GM18858 (cell line): ENCODE results near the gene DEPDC1B.
"Not testable (repeated sequence)": the region's sequence is repeated elsewhere in the genome, so short reads cannot be mapped to it uniquely, and the experiment has no call there.

Source experiments
- ATAC-seq: cut with Tn5 transposase; IDR thresholded peaks from one replicate; pipeline ENCODE4 v1.9.1; 2021; ENCODE audit not compliant: unreplicated experiment

The DEPDC1B gene, protein sequence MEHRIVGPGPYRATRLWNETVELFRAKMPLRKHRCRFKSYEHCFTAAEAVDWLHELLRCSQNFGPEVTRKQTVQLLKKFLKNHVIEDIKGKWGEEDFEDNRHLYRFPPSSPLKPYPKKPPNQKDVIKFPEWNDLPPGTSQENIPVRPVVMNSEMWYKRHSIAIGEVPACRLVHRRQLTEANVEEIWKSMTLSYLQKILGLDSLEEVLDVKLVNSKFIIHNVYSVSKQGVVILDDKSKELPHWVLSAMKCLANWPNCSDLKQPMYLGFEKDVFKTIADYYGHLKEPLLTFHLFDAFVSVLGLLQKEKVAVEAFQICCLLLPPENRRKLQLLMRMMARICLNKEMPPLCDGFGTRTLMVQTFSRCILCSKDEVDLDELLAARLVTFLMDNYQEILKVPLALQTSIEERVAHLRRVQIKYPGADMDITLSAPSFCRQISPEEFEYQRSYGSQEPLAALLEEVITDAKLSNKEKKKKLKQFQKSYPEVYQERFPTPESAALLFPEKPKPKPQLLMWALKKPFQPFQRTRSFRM

DNA sequence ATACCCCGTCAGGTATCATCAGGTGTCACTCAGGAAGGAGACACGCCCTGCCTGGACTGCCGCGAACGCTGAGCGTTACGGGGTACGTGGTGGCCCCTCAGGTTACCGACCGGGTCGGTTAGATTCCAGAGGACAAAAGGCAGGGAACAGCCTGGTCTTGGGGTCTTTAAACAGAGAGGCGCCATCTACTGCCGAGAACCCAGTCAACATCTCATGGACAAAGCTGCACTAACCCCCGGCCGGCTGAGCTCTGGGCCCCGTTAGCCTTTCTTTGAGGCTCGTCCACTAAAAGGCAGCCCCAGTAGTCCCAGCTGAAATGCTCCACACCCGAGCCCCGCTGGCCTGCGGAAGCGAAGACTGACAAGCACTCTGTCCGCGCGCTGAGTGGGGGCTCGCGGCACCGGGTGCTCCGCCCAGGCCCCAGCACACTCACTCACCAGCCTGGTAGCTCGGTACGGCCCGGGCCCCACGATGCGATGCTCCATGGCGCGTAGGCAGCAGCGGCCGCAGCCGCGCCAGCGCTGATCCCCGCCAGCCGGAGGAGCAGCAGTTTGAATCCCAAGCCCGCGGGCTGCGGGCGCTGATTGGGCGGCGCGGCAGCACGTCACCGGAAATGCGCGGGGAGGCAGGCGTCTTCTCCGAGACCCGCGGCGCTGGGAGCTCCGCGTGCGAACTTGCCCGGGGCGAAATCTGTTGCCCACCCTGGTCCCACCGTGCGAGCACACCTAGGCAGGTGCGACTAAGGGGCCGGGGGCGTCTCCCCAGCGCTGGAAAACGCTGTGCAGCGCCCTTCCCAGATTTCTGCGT, at the start of gene DEPDC1B:
TSS of gene DEPDC1B (minus strand) at position 558 of the 807 bp plus-strand sequence. CDS start at position 485, 73 bp downstream.
- ATAC-seq, result peak; percentile 91

DNA sequence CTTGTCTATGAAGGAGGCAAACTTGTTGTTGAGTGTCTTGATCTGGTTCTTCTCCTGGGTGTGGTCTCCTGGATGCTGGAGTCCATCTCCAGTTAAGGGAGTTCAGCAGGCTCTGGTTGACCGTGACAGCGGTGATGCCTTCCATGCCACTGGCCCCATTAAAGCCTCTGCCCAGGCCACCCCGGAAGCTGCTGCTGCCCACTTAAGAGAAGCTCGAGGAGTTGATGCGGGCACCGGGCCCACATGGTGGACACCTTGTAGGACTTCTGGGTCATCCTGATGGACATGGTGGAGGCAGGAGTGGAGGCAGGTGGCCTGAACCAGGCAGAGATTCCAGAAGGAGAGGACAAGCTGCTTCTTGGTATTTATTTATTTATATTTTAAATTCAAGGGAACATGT, 44.7 kb upstream of the DEPDC1B start:
- ATAC-seq, result no peak

DNA sequence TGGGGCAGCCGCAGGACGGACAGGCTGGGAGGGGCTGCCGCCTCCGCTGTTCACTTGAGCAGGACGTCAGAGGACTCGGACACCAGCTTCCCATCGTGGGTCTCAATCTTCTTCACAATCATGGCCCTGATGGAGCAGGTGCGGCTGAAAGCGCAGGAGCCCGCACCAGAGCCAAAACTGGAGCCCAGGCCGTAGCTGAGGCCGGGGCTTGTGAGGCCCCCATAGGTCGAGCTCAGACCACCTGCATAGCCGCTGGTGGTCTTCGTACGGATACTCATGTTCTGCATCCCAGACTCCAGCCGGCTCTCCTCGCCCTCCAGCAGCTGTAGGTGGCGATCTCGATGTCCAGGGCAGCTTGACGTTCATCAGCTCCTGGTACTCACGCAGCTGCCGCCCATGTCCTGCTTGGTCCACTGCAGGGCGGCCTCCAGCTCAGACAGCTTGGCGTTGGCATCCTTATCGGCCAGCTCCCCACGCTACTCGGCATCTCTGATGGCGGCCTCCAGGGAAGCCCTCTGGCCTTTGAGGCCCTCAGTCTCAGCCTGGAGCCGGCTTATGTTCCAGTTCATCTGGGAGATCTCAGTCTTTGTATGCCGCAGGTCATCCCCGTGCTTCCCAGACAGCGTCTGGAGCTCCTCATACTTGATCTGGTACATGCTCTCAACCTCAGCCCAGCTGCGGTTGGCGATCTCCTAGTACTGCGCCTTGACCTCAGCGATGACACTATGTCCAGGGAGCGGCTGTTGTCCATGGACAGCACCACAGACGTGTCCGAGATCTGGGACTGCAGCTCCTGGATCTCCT, 43.7 kb upstream of the DEPDC1B start:
- ATAC-seq, result no peak

DNA sequence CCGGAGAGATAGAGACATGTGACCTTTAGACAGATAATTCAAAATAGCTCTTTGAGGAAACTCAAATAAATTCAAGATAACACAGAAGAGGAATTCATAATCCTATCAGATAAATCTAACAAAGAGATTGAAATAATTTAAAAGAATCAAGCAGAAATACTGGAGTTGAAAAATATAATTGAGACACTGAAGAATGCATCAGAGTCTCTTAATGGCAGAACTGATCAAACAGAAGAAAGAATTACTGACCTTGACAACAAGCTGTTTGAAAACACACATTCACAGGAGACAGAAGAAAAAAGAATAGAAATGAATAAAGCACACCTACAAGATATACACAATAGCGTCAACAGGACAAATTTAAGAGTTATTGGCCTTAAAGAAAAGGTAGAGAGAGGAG, 40.4 kb upstream of the DEPDC1B start:
- ATAC-seq, result no peak

DNA sequence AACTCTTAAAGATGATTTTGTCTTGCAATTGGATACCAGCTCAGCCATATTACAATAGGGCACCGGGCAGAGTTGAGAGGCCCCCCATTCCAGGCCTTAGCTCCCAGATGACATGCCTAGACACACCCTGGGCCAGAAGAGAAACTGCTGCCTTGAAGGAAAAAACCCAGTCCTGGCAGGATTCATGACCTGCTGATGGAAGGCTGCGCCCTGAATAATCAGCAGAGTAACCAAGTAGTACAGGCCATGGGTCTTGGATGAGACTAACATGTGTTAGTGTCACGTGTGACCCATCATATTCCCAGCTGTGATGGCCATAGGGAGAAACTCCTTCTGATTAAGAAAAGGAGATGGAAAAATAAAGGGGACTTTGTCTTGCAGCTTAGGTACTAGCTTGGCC, 39.0 kb upstream of the DEPDC1B start:
- no peak for ATAC-seq

DNA sequence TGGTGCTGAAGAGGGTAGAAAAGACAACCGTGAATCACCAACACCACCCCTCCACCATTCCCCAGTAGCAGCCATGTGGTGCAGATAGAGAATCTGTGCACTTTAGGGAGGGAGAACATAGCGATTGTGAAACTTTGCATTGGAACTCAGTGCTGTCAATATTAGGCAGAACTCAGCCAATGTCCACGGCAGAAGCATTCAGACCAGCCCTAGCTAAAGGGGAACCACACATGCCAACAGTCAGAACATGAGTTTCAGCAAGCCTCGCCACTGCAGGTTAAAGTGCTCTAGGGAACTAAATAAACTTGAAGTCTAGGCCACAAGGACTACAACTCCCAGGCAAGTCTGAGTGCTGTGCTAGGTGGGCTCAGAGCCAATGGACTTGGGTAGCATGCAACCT, 38.5 kb upstream of the DEPDC1B start:
- no peak for ATAC-seq

DNA sequence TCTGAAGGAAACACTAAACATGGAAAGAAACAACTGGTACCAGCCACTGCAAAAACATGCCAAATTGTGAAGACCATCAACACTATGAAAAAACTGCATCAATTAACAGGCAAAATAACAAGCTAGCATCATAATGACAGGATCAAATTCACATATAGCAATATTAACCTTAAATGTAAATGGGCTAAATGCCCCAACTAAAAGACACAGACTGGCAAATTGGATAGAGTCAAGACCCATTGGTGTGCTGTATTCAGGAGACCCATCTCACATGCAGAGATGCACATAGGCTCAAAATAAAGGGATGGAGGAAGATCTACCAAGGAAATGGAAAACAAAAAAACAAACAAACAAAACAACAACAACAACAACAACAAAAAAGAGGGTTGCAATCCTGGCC, 30.9 kb upstream of the DEPDC1B start:
- not testable (repeated sequence) for ATAC-seq

DNA sequence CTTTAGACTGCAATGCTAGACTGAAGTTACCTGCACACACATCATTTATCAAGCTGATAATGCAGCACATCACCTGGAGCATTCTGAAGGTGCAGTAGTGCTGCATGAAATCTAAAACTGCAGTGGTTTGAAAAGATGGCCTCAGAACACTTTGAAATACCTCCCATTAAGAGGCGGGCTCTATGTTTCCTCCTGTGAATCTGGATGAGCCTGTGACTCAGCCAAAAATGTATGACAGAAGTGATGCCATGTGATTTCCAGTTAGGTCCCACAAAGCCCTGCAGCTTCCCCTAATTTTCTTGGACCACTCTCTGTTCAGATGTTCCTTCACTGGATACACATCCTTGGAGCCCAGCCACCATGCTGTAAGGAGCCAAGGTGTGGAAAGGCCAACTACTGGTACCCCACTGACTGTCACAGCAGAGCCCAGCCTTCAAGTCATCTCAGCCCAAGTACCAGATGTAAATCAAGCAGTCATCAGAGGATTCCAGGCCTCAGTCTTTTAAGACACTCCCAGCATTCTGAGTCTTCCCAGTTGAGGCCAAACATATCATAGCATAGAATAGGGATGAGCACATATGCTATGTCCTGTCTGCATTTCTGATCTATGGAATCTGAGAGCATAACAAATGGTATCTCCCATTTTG, 27.2 kb upstream of the DEPDC1B start:
- no peak for ATAC-seq

DNA sequence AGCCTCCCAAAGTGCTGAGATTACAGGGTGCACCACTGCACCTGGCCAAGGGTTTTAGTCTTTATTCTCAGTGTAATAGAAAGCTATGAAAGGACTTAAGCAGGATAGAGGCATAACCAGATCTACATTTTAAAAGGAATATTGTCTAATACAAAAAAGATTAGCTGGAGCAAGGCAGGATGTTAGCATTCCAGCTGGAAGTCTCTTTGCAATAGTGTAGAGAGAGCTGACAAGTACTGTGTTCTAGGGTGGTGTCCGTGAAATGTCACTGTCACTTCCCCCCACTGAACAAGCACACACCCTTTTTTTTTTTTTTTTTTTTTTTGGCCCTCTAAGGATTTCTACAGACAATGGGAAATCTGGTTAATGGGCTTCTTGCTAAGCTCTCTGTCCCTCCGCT, 24.2 kb upstream of the DEPDC1B start:
- no peak for ATAC-seq

DNA sequence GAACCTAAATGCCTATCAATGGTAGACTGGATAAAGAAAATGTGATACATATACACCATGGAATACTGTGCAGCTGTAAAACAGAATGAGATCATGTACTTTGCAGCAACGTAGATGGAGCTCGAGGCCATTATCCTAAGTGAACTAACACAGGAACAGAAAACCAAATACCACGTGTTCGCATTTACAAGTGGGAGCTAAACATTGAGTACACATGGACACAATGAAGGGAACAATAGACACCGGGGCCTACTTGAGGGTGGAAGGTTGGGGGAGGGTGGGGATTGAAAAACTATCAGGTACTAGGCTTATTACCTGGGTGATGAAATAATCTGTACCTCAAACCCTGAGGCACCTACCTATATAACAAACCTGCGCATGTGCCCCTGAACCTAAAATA, 22.4 kb upstream of the DEPDC1B start:
- no peak for ATAC-seq

DNA sequence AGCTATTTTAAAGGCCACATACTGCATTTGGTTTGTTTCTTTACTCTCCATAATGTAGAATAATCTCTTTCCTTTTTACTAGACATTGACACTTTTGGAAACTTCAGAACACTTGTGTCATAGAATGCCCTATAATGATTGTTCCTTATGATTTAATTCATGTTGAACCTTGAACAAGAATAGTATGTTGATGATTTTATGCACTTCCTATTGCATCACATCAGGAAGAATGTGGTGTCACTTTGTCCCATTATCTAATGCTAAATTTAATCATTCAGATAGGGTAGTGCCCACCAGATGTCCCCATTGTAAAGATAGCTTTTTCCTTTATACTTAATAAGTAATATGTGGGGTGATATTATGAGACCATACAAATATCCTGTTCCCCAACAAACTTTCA, 19.4 kb upstream of the DEPDC1B start:
- ATAC-seq, result no peak

DNA sequence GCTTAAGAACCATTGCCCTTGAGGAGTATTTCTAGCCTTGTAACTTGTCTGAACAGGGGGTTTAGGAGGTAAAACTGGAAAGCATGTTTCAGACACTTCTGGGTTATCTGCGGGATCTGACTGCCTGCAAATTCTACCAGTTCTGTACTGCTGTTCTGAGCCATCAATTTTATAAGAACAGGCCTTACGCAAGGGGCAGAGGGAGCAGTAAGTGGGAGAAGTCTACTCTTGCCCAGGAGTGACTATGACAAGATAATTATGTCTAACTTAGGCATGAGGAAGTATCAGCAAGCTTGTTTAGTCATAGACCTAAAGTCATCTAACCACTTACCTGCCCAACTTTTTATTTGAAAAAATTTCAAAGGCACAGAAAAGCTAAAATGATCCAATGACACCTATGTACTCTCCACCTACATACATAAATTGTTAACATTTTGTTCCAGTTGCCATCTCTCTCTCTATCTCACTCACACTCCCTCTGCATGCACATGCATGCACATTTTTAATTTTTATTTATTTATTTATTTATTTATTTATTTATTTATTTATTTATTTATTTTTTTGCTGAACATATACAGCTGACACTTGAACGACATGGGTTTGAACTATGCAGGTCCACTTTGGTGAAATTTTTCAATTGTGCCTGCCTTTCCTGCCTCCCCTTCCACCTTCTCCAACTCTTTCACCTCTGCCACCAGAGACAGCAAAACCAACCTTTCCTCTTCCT, 18.4 kb upstream of the DEPDC1B start:
- no peak for ATAC-seq

DNA sequence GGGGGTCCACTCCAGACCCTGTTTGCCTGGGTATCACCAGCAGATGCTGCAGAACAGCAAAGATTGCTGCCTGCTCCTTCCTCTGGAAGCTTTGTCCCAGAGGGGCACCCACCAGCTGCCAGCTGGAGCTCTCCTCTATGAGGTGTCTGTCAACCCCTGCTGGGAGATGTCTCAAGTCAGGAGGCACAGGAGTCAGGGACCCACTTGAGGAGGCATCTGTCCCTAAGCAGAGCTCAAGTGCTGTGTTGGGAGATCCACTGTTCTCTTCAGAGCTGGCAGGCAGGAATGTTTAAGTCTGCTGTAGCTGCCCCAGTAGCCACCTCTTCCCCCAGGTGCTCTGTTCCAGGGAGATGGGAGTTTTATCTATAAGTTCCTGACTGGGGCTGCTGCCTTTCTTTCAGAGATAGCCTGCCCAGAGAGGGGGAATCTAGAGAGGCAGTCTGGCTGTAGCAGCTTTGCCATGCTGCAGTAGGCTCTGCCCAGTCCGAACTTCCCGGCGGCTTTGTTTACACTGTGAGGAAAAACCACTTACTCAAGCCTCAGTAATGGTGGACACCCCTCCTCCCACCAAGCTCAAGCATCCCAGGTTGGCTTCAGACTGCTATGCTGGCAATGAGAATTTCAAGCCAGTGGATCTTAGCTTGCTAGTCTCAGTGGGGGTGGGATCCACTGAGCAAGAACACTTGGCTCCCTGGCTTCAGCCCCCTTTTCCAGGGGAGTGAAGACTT, 15.4 kb upstream of the DEPDC1B start:
- not testable (repeated sequence) for ATAC-seq

DNA sequence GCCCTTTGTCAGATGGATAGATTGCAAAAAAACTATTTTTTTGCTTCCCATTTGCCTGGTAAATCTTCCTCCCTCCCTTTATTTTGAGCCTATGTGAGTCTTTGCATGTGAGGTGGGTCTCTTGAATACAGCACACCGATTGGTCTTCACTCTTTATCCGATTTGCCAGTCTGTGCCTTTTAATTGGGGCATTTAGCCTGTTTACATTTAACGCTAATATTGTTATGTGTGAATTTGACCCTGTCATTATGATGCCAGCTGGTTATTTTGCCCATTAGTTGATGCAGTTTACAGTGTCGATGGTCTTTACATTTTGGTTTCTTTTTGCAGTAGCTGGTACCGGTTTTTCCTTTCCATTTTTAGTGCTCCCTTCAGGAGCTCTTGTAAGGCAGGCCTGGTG, 13.0 kb upstream of the DEPDC1B start:
- ATAC-seq, result no peak

DNA sequence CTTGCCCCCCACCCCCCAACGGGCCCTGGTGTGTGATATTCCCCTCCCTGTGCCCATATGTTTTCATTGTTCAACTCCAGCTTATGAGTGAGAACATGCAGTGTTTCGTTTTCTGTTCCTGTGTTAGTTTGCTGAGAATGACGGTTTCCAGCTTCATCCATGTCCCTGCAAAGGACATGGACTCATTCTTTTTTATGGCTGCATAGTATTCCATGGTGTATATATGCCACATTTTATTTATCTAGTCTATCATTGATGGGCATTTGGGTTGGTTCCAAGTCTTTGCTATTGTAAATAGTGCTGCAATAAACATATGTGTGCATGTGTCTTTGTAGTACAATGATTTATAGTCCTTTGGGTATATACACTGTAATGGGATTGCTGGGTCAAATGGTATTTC, 11.9 kb upstream of the DEPDC1B start:
- not testable (repeated sequence) for ATAC-seq

DNA sequence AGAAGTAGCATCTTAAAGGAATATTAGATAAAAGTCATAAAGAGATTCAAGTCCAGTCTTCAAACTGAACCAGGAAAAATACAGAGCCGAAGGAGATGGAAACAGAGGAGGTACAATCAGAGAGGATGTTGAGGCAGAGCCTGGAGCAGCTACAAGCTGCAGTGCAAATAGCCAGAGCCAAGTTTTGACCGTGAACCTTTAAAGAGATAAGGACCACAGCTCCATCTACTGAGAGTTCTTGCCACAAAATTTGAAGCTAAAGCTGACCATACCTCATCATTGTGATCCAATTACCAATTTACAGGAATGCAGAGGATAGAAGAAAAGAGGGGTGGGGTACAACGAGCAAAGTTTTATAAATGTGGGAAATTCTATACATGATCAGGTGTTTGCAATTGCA, 10.4 kb upstream of the DEPDC1B start:
- no peak for ATAC-seq

DNA sequence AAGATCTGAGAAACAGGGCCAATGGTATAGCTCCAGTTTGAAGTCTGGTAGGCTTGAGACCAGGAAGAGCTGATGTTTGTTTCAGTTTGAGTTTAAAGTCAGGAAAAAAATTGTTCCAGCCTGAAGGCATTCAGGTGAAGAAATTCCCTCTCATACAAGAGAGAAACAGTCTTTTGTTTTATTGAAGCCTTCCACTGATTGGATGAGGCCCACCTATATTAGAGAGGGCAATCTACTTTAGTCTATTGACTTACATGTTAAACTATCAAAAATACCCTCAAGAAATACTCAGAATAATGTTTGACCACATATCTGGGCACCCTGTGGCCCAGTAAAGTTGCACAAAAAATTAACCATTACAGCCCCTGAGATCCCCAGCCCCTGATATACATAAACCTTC, 5.2 kb upstream of the DEPDC1B start:
- no peak for ATAC-seq

DNA sequence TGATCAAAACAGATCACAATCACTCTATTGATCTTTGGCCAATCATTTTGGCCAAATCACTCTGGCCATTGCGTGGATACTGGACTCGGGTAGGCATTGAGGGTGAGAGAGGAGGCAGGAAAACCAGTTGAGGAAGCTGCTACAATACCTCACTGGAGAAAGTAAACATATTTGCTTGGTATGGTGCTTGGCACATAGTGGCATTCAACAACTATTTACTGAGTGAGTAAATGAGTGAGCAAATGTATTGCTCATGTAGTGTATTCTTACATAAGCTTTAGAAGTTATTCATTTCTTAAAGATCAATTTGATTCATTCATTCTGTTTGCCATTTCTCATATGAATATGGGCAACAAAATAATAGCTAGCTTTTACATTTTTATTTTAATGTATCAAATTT, 4.0 kb upstream of the DEPDC1B start:
- no peak for ATAC-seq

DNA sequence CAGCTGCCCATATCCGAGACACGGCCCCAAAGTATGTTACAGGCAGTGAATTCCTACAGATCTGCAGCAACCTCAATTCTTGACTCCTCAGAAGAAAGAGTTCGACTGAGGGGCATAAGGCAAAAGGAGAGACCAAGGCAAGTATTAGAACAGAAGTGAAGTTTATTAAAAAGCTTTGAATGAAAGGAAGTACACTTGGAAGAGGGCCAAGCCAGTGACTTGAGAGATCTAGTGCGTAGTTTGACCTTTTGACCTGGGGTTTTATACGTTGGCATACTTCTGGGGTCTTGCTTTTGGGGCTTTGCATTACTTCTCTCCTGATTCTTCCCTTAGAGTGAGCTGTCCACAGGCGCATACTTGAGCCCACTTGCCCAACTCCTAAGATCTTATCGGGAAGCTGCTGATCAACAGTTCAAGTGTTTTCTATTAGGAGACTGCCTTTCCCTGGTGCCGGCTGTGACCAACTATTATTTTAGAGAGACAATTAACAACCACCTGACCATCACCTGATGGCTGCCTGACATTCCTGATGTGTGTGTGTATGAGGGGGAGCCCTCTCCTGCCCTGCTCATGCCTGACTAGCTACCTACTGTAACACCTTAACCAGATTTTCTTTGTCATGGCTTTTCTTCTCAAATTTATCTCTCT, 1.5 kb upstream of the DEPDC1B start:
- no peak for ATAC-seq
